HepG2 (cell line): ENCODE data around the gene SNRPD2. TPM values are rescaled to one million over a fixed set of nuclear protein-coding genes. Genes with fewer than 3 reads are reported as not detected.

Experiments
- ARID4A ChIP-seq: sonication (generic); formaldehyde crosslinking; IDR thresholded peaks from 2 replicates; pipeline ENCODE4 v1.5.0; 2020; ENCODE audit warnings: mild to moderate bottlenecking, missing genetic modification reagents, borderline replicate concordance
- ATF3 ChIP-seq: sonication (generic); formaldehyde crosslinking; IDR thresholded peaks from 2 replicates; pipeline ENCODE4 v1.4.0; 2020; ENCODE audit warnings: missing genetic modification reagents
- CENPT ChIP-seq: sonication (generic); formaldehyde crosslinking; IDR thresholded peaks from 2 replicates; pipeline ENCODE4 v1.8.0; 2022; ENCODE audit warnings: low read depth, mild to moderate bottlenecking, moderate library complexity, missing genetic modification reagents
- GATA4 ChIP-seq: sonication (generic); IDR thresholded peaks from 2 replicates; pipeline ENCODE4 v1.6.1; 2016; ENCODE audit warnings: antibody characterized with exemption, low read depth, borderline replicate concordance
- GATAD1 ChIP-seq: IDR thresholded peaks from 2 replicates; pipeline ENCODE4 v1.6.1; 2016; ENCODE audit warnings: missing genetic modification reagents, missing compliant biosample characterization
- HOXA5 ChIP-seq: sonication (generic); formaldehyde crosslinking; IDR thresholded peaks from 2 replicates; pipeline ENCODE4 v1.4.0; 2020; ENCODE audit warnings: missing genetic modification reagents
- ISL2 ChIP-seq: sonication (generic); formaldehyde crosslinking; IDR thresholded peaks from 2 replicates; pipeline ENCODE4 v1.5.0; 2020; ENCODE audit warnings: missing genetic modification reagents
- NCOA5 ChIP-seq: sonication (generic); formaldehyde crosslinking; IDR thresholded peaks from 2 replicates; pipeline ENCODE4 v1.4.0; 2020; ENCODE audit warnings: missing genetic modification reagents
- NPAS2 ChIP-seq: sonication (generic); formaldehyde crosslinking; IDR thresholded peaks from 2 replicates; pipeline ENCODE4 v1.8.0; 2022; ENCODE audit warnings: mild to moderate bottlenecking, missing genetic modification reagents, borderline replicate concordance
- SMAD9 ChIP-seq: sonication (generic); formaldehyde crosslinking; IDR thresholded peaks from 2 replicates; pipeline ENCODE4 v1.5.1; 2020; ENCODE audit warnings: mild to moderate bottlenecking, missing genetic modification reagents
- SNAPC5 ChIP-seq: sonication (generic); formaldehyde crosslinking; IDR thresholded peaks from 2 replicates; pipeline ENCODE4 v1.8.1; 2023; ENCODE audit warnings: mild to moderate bottlenecking, missing genetic modification reagents, borderline replicate concordance
- SP1 ChIP-seq, 2 experiments: fragments of 450-650 bp in 1 of 2; sonication (generic) in 1 of 2; formaldehyde crosslinking in 1 of 2; IDR thresholded peaks; 2 replicates each; pipeline versions ENCODE4 v1.4.0 to v1.6.1; 2016 to 2020; ENCODE audit warnings: missing genetic modification reagents in 1 of 2
- TBL1XR1 ChIP-seq: fragments of 150-350 bp; IDR thresholded peaks from 2 replicates; pipeline ENCODE4 v1.6.1; 2014; ENCODE audit warnings: borderline replicate concordance, low read length; ENCODE audit not compliant: partially characterized antibody
- ZKSCAN5 ChIP-seq: sonication (generic); formaldehyde crosslinking; IDR thresholded peaks from 2 replicates; pipeline ENCODE4 v1.5.1; 2020; ENCODE audit warnings: mild to moderate bottlenecking, missing genetic modification reagents
- ZNF20 ChIP-seq: sonication (generic); formaldehyde crosslinking; IDR thresholded peaks from 2 replicates; pipeline ENCODE4 v1.4.0; 2020; ENCODE audit warnings: mild to moderate bottlenecking, moderate library complexity, missing genetic modification reagents
- ZNF317 ChIP-seq: sonication (generic); formaldehyde crosslinking; IDR thresholded peaks from 2 replicates; pipeline ENCODE4 v1.5.0; 2020; ENCODE audit warnings: mild to moderate bottlenecking, missing genetic modification reagents
- ZNF44 ChIP-seq: sonication (generic); formaldehyde crosslinking; IDR thresholded peaks from 2 replicates; pipeline ENCODE4 v1.5.1; 2020; ENCODE audit warnings: mild to moderate bottlenecking, missing genetic modification reagents
- ZNF549 ChIP-seq: sonication (generic); formaldehyde crosslinking; IDR thresholded peaks from 2 replicates; pipeline ENCODE4 v1.5.0; 2020; ENCODE audit warnings: missing genetic modification reagents
- ZNF574 ChIP-seq: sonication (generic); formaldehyde crosslinking; IDR thresholded peaks from 2 replicates; pipeline ENCODE4 v1.4.0; 2020; ENCODE audit warnings: missing genetic modification reagents
- ZNF597 ChIP-seq: sonication (generic); formaldehyde crosslinking; IDR thresholded peaks from 2 replicates; pipeline ENCODE4 v1.5.0; 2020; ENCODE audit warnings: missing genetic modification reagents
- ZNF709 ChIP-seq: sonication (generic); formaldehyde crosslinking; IDR thresholded peaks from 2 replicates; pipeline ENCODE4 v1.5.0; 2020; ENCODE audit warnings: mild to moderate bottlenecking, missing genetic modification reagents
- ZNF740 ChIP-seq: sonication (generic); formaldehyde crosslinking; IDR thresholded peaks from 2 replicates; pipeline ENCODE4 v1.4.0; 2020; ENCODE audit warnings: missing genetic modification reagents
- polyA plus RNA-seq, 8 experiments: library from polyadenylated mRNA; depleted of rRNA in 3 of 8; stranded (reverse) in 7 of 8; unstranded in 1 of 8; fragments of >200 nt; fragmentation: Illumina TruSeq in 4 of 8; extraction: Trizol in 4 of 8; gene quantifications; 2 replicates each; pipeline versions ENCODE4 v1.2.1 to v1.2.3, GENCODE V29; 2011 to 2016; ENCODE audit warnings: low read depth in 4 of 8, missing spikeins in 1 of 8, mixed read lengths in 1 of 8; ENCODE audit not compliant: insufficient read depth in 1 of 8
- total RNA-seq, 5 experiments: library from RNA; depleted of rRNA; stranded (reverse); fragments of >200 nt; fragmentation: Illumina TruSeq; extraction: Trizol; gene quantifications; 2 replicates each; pipeline ENCODE4 v1.2.3, GENCODE V29; 2016; ENCODE audit warnings: low read depth in 1 of 5

The SNRPD2 gene
- total and polyA plus RNA-seq, 2 of the 13 experiments (the other 11 are each of a cell fraction or from before 2014, with no cell fraction given) = 299 to 485 TPM

- TF ChIP-seq HOXA5 (CRISPR knock-in tag) (no peak; the same call in 1 of the 2 replicates), SNAPC5 (CRISPR knock-in tag) (no peak), GATAD1 (CRISPR knock-in tag) (peak; percentile 36; the same call in 1 of the 2 replicates), ZNF574 (CRISPR knock-in tag) (peak; percentile 70; the same call in 1 of the 2 replicates), ZNF597 (CRISPR knock-in tag) (no peak), GATA4 (no peak), ZNF549 (no peak), ZNF317 (CRISPR knock-in tag) (peak; percentile 73; the same call in 1 of the 2 replicates), ATF3 (CRISPR knock-in tag) (no peak), ZNF709 (CRISPR knock-in tag) (no peak), CENPT (CRISPR knock-in tag) (no peak), NCOA5 (no peak), SMAD9 (CRISPR knock-in tag) (no peak), ISL2 (CRISPR knock-in tag) (no peak; the same call in 1 of the 2 replicates), TBL1XR1 (peak; percentile 31), ZNF740 (CRISPR knock-in tag) (no peak), NPAS2 (no peak), SP1 (IDR thresholded peaks at IDR 0.05) (no peak), SP1 (CRISPR knock-in tag; IDR thresholded peaks at IDR 0.05) (no peak; the same call in 1 of the 2 replicates), ZNF44 (CRISPR knock-in tag) (no peak), ZKSCAN5 (CRISPR knock-in tag) (no peak), ZNF20 (CRISPR knock-in tag) (no peak), ARID4A (CRISPR knock-in tag) (peak; percentile 74; the same call in 1 of the 2 replicates)
These were observed 10.2 kb downstream of the SNRPD2 start (continued) for GRCh38 chr19:45681391-45682015.
